ENCODE data around the gene ART1.

- TF ChIP-seq POLR2AphosphoS5 (IDR thresholded peaks at IDR 0.05; ENCODE audit: low read depth, low read length), result no peak
- no peak for TF ChIP-seq TAF1 (IDR thresholded peaks at IDR 0.05; ENCODE audit: borderline replicate concordance, low read depth, low read length)
Observed at GRCh38 chr11:3684819-3685172, 39.9 kb downstream of the ART1 start.

All from GM12892 (cell line).